H9 (cell line): ENCODE results near the gene TAOK1. TPM values are rescaled to one million over a fixed set of nuclear protein-coding genes. Genes with fewer than 3 reads are reported as not detected.

Experiments
- DNase-seq: peaks from one replicate; pipeline ENCODE4 v3.0.0-alpha.2; 2017
- H2AFZ ChIP-seq: one replicate; pipeline ENCODE4 v1.6.1; 2013; ENCODE audit warnings: mild to moderate bottlenecking, low read length, control low read depth, moderate library complexity
- H2AK5ac ChIP-seq: 2 replicates; pipeline ENCODE4 v1.6.1; 2013; ENCODE audit warnings: low read length, control low read depth, mixed read lengths; ENCODE audit not compliant: insufficient read length
- H2BK120ac ChIP-seq: one replicate; pipeline ENCODE4 v1.6.1; 2013; ENCODE audit warnings: low read depth, mild to moderate bottlenecking, low read length, control low read depth, inconsistent platforms; ENCODE audit not compliant: poor library complexity, severe bottlenecking
- H2BK12ac ChIP-seq: 2 replicates; pipeline ENCODE4 v1.6.1; 2013; ENCODE audit warnings: low read length, control low read depth, mixed read lengths, low read depth; ENCODE audit not compliant: insufficient read length
- H2BK15ac ChIP-seq: 2 replicates; pipeline ENCODE4 v1.6.1; 2013; ENCODE audit warnings: low read depth, low read length, control low read depth
- H2BK20ac ChIP-seq: one replicate; pipeline ENCODE4 v1.6.1; 2013; ENCODE audit warnings: low read depth, mild to moderate bottlenecking, low read length, control low read depth, inconsistent platforms; ENCODE audit not compliant: poor library complexity, severe bottlenecking
- H2BK5ac ChIP-seq: 2 replicates; pipeline ENCODE4 v1.6.1; 2013; ENCODE audit warnings: low read length, control low read depth, mixed read lengths; ENCODE audit not compliant: insufficient read length
- H3K14ac ChIP-seq: 2 replicates; pipeline ENCODE4 v1.6.1; 2013; ENCODE audit warnings: low read length, control low read depth; ENCODE audit not compliant: insufficient read depth
- H3K18ac ChIP-seq: 2 replicates; pipeline ENCODE4 v1.6.1; 2013; ENCODE audit warnings: low read depth, mild to moderate bottlenecking, mixed read lengths, low read length, control low read depth; ENCODE audit not compliant: insufficient read length
- H3K23ac ChIP-seq: 2 replicates; pipeline ENCODE4 v1.6.1; 2013; ENCODE audit warnings: low read length, control low read depth, mixed read lengths, low read depth; ENCODE audit not compliant: insufficient read length
- H3K23me2 ChIP-seq: 2 replicates; pipeline ENCODE4 v1.6.1; 2013; ENCODE audit warnings: low read depth, mild to moderate bottlenecking, mixed read lengths, low read length, control low read depth; ENCODE audit not compliant: insufficient read length, poor library complexity, severe bottlenecking
- H3K27ac ChIP-seq: 2 replicates; pipeline ENCODE4 v1.5.1; 2013; ENCODE audit warnings: low read length, control low read depth, mixed read lengths, low read depth; ENCODE audit not compliant: insufficient read length
- H3K27me3 ChIP-seq: 2 replicates; pipeline ENCODE4 v1.6.1; 2013; ENCODE audit warnings: low read length, control low read depth, inconsistent platforms; ENCODE audit not compliant: insufficient read depth
- H3K4ac ChIP-seq: 2 replicates; pipeline ENCODE4 v1.6.1; 2013; ENCODE audit warnings: low read depth, mild to moderate bottlenecking, control low read depth, inconsistent platforms, low read length, moderate library complexity
- H3K4me1 ChIP-seq: 2 replicates; pipeline ENCODE4 v1.6.1; 2013; ENCODE audit warnings: low read length, control low read depth, inconsistent platforms; ENCODE audit not compliant: insufficient read depth
- H3K4me2 ChIP-seq: 2 replicates; pipeline ENCODE4 v1.6.1; 2013; ENCODE audit warnings: low read length, control low read depth, mixed read lengths; ENCODE audit not compliant: insufficient read length, insufficient read depth
- H3K56ac ChIP-seq: 2 replicates; pipeline ENCODE4 v1.6.1; 2013; ENCODE audit warnings: low read depth, mild to moderate bottlenecking, mixed read lengths, low read length, control low read depth; ENCODE audit not compliant: insufficient read length
- H3K79me1 ChIP-seq: 2 replicates; pipeline ENCODE4 v1.6.1; 2013; ENCODE audit warnings: low read depth, mild to moderate bottlenecking, moderate library complexity, low read length, control low read depth, inconsistent platforms; ENCODE audit not compliant: insufficient read depth, poor library complexity, severe bottlenecking
- H3K79me2 ChIP-seq: 2 replicates; pipeline ENCODE4 v1.6.1; 2013; ENCODE audit warnings: low read length, control low read depth, inconsistent platforms; ENCODE audit not compliant: insufficient read depth
- H3K9ac ChIP-seq: 2 replicates; pipeline ENCODE4 v1.6.1; 2013; ENCODE audit warnings: low read length, control low read depth, mixed read lengths; ENCODE audit not compliant: insufficient read length; ENCODE audit errors: extremely low read depth
- H3K9me3 ChIP-seq: one replicate; pipeline ENCODE4 v1.6.1; 2013; ENCODE audit warnings: low read depth, low read length, inconsistent platforms; ENCODE audit not compliant: control insufficient read depth
- H3T11ph ChIP-seq: one replicate; pipeline ENCODE4 v1.6.1; 2013; ENCODE audit warnings: mild to moderate bottlenecking, low read length, control low read depth, inconsistent platforms
- H4K20me1 ChIP-seq: one replicate; pipeline ENCODE4 v1.6.1; 2013; ENCODE audit not compliant: control insufficient read depth, insufficient read length, insufficient read depth
- H4K5ac ChIP-seq: 2 replicates; pipeline ENCODE4 v1.6.1; 2013; ENCODE audit warnings: low read depth, mild to moderate bottlenecking, mixed read lengths, low read length, control low read depth; ENCODE audit not compliant: insufficient read length
- H4K8ac ChIP-seq: replicated peaks from 2 replicates; pipeline ENCODE4 v1.6.1; 2013; ENCODE audit warnings: low read length, control low read depth, mixed read lengths, low read depth; ENCODE audit not compliant: insufficient read length
- H4K91ac ChIP-seq: 2 replicates; pipeline ENCODE4 v1.6.1; 2013; ENCODE audit warnings: low read depth, mild to moderate bottlenecking, moderate library complexity, mixed read lengths, low read length, control low read depth; ENCODE audit not compliant: insufficient read length
- H3K27ac Mint-ChIP-seq, 3 experiments: 2 replicates in 2 of 3; 3 replicates in 1 of 3; pipeline ENCODE4 v1.8.0; 2020 to 2021; ENCODE audit warnings: mixed read lengths in 3 of 3, mild to moderate bottlenecking in 1 of 3, moderate library complexity in 1 of 3
- H3K27me3 Mint-ChIP-seq: 2 replicates; pipeline ENCODE4 v1.8.0; 2021; ENCODE audit warnings: low read depth, mild to moderate bottlenecking, moderate library complexity, mixed read lengths
- H3K36me3 Mint-ChIP-seq, 3 experiments: 2 replicates in 2 of 3; 3 replicates in 1 of 3; pipeline ENCODE4 v1.8.0; 2020 to 2021; ENCODE audit warnings: low read depth in 3 of 3, mixed read lengths in 3 of 3; ENCODE audit not compliant: insufficient read depth in 1 of 3
- H3K4me1 Mint-ChIP-seq, 2 experiments: 2 replicates each; pipeline ENCODE4 v1.8.0; 2020; ENCODE audit warnings: mixed read lengths in 2 of 2
- H3K4me3 Mint-ChIP-seq, 2 experiments: 2 replicates in 1 of 2; 3 replicates in 1 of 2; pipeline ENCODE4 v1.8.0; 2020 to 2021; ENCODE audit warnings: mild to moderate bottlenecking in 2 of 2, mixed read lengths in 2 of 2, moderate library complexity in 1 of 2
- H3K9me3 Mint-ChIP-seq, 2 experiments: 2 replicates in 1 of 2; 3 replicates in 1 of 2; pipeline ENCODE4 v1.8.0; 2020; ENCODE audit warnings: mild to moderate bottlenecking in 2 of 2, mixed read lengths in 2 of 2, moderate library complexity in 1 of 2
- WGBS: extraction: QIAGEN DNeasy Blood & Tissue Kit; methylation state at CpG from one replicate; pipeline ENCODE4 v1.1.7; 2013; ENCODE audit warnings: missing lambda C conversion rate, low lambda C conversion rate, mixed read lengths; ENCODE audit not compliant: insufficient read length; ENCODE audit errors: extremely low coverage; 5-methylcytosine and 5-hydroxymethylcytosine counted together
- total RNA-seq: library from RNA; stranded (reverse); gene quantifications from 2 replicates; pipeline ENCODE4 v1.2.1, GENCODE V29; 2021
- TF ChIP-seq, protein P1 (sequence below): fragments of 200-600 bp; sonication (generic); conservative IDR thresholded peaks from 3 replicates; pipeline ENCODE4 v1.8.0; 2021; ENCODE audit warnings: antibody characterized with exemption, mild to moderate bottlenecking

TAOK1 gene
- total RNA-seq, 1 experiment from 2014 or later = 93.0 TPM

DNA sequence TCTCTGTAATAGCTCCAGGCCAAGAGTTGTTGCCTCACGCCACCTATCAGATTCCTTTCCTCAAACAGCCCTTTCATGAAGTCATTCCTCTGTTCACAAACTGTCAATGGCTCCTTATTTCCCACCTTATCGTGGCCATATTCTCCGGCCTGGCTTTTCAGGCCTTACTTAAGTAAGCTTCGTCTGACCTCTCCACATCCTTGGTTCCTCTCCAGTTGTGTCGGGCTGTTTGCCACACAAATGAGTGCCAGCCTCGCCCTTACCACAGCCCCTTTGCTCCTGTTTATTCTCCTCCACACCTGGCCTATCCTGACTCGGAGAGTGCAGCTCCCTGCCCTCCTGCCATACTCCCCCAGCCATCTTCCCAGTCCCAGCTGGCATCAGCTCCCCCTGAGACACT lies 180.4 kb downstream of the TAOK1 start:
- H3K4me2 ChIP-seq = no peak overlapping the region
- H3K18ac ChIP-seq = no peak overlapping the region
- no peaks in the 10 kb centered on the region; a peak in 1 of 5 replicates for H3K9me3 Mint-ChIP-seq
- H3K23ac ChIP-seq = no peak overlapping the region
- H2BK5ac ChIP-seq = no peak overlapping the region
- peaks cover 4% of the 10 kb centered on the region; the same call in 1 of the 2 replicates for H3K27me3 ChIP-seq
- peaks cover 8 to 29% (median 25%) of the 10 kb centered on the region in 3 experiments; a peak in 6 of 7 replicates for H3K36me3 Mint-ChIP-seq
- no peak overlapping the region for H3K14ac ChIP-seq
- H3K4me1 ChIP-seq = no peaks in the 10 kb centered on the region
- no peaks in the 10 kb centered on the region for H3K9me3 ChIP-seq
- TF ChIP-seq, protein P1, sequence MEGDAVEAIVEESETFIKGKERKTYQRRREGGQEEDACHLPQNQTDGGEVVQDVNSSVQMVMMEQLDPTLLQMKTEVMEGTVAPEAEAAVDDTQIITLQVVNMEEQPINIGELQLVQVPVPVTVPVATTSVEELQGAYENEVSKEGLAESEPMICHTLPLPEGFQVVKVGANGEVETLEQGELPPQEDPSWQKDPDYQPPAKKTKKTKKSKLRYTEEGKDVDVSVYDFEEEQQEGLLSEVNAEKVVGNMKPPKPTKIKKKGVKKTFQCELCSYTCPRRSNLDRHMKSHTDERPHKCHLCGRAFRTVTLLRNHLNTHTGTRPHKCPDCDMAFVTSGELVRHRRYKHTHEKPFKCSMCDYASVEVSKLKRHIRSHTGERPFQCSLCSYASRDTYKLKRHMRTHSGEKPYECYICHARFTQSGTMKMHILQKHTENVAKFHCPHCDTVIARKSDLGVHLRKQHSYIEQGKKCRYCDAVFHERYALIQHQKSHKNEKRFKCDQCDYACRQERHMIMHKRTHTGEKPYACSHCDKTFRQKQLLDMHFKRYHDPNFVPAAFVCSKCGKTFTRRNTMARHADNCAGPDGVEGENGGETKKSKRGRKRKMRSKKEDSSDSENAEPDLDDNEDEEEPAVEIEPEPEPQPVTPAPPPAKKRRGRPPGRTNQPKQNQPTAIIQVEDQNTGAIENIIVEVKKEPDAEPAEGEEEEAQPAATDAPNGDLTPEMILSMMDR = no peak
- no peak overlapping the region for H2AK5ac ChIP-seq
- H3K4me3 Mint-ChIP-seq = peak overlapping the region in 1 of 2 experiments; percentile 66; a peak in 3 of 5 replicates
- no peaks in the 10 kb centered on the region for H3K79me2 ChIP-seq
- H3K4ac ChIP-seq = no peak overlapping the region
- peaks cover 23% of the 10 kb centered on the region for H3K23me2 ChIP-seq
- WGBS = no CpG with 5 or more reads among the region's 7 CpGs
- H3K4me1 Mint-ChIP-seq = peaks cover 13 to 23% of the 10 kb centered on the region in 2 experiments
- H4K5ac ChIP-seq = no peak overlapping the region
- no peak overlapping the region for H2BK15ac ChIP-seq
- peaks cover 30% of the 10 kb centered on the region for H3K27me3 Mint-ChIP-seq
- no peak overlapping the region for H2BK12ac ChIP-seq
- no peak overlapping the region for H3K9ac ChIP-seq
- H3K56ac ChIP-seq = no peak overlapping the region
- no peak overlapping the region for H3K27ac ChIP-seq
- no peak overlapping the region for H2BK20ac ChIP-seq
- no peak overlapping the region for H3K27ac Mint-ChIP-seq
- no peak overlapping the region for H2BK120ac ChIP-seq
- no peak overlapping the region for H3T11ph ChIP-seq
- no peak overlapping the region for H2AFZ ChIP-seq
- no peak overlapping the region for H4K8ac ChIP-seq
- no peak overlapping the region for H4K91ac ChIP-seq
- DNase-seq = no peak
- H3K79me1 ChIP-seq = no peaks in the 10 kb centered on the region
- no peaks in the 10 kb centered on the region for H4K20me1 ChIP-seq
